Activated CD8-positive, alpha-beta memory T cell treated with anti-CD3 and anti-CD28 coated beads, Interleukin-2, amount 50 U/mL, for 1 hour (primary cell): ENCODE results near the gene DNAJB6.

Experiments
- DNase-seq: peaks from one replicate; pipeline ENCODE4 v3.0.0-alpha.2; 2020; ENCODE audit errors: extremely low read depth

The DNAJB6 gene

DNA sequence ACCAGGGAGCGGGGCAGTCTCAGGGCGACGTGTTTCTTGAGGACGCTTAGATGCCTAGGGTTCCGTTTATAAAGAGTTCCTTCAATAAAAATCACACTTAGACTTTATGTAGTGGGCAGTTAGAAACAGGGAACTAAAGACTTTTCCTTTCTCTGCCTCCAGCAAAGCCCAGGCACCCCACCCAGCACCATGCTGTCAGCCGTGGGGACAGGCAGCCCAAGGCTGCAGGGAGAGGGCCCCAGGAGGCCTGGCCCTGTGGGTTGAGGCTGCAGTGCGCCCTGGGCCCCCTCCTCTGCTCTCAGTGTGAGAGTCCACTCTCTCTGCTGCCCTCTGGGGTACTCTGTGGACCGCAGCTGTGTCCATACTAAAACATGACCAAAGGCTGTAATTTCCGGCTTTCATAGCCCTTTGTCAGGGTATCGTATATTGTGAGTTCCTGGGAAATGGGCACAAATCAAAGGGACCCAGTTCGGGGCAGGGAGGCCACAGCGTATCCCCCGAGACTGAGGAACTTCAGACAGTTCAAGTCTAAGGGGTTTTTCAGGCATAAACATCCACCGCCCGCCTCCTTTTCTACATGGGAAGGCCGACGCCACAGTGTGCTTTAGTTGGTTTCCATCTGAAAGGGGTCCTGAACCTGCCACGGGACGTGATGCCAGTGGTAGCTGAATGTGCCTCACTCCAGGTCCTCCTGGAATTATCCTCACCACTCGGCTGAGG is 59.7 kb downstream of the DNAJB6 start:
- DNase-seq, result no peak

DNA sequence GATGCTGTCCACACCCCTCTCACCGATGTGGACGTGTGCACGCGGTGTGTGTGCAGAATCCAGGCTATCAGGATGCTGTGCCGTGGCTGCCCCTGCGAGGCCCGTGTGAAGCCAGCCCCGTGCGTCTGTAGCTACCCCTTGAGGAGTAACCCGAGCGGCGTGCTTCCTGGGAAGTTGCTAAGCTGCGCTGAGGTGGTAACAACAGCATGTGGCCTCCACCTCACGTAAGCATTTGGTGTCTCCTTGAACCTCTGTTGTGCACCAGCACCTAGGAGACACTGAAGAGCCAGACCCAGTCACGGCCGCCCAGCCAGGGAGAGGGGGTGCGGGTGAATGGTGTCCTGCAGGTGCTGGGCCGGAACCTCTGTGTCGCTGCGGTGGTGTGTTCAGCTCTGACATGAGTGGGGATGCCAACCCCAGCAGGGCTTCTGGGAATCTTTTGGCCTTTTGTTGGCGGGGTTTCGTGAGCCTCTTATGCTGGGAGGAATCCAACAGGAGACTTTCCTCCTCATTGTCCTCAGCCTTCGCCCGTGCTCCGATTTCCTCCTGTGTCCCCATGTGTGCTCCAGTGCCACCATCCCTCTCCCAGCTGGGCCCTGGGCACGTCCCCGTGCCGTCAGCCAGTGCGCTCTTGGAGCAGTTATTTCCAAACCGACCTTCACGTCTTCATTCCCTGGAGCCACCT is 60.4 kb downstream of the DNAJB6 start:
- no peak for DNase-seq

DNA sequence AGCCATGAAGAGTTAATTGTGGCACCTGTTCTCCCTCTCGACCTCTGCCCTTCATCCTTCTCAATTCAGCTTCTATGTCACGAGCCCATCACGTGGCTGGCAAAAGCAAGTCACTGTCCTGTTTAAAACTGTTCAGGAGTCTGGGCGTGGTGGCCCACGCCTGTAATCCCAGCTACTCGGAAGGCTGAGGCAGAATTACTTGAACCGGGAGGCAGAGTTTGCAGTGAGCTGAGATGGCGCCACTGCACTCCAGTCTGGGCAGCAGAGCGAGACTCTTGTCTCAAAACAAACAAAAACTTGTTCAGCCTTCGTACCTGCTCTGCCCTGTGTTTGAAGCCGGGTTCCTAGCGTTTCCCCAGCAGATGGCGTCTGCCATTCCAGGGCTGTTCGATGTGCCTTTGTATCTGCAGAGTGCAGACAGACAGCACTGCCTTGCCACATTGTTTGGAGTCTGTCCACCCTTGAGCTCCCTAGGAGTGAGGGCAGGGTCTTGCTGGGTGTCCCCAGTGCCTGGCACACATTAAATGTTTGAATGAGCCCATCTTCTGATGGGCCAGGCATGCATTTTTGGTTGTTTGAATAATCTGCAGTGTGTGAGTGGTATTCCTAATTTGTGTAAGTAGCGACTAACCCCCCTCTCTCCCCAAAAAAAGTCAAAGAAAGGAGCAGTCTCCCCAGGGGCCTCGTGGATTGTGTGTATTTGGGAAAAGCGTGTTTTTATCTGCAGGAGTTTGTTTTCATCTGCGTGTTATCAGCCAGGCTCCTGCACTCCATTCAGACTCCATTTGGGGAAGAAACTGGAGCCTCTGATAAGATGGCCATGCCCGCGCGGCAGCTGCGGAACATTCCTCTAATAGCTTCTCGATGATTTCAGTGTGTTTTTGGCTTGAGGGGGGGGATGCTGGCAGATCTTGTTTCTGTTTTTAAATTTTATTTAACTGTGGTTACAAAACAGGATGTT is 61.2 kb downstream of the DNAJB6 start:
- no peak for DNase-seq

DNA sequence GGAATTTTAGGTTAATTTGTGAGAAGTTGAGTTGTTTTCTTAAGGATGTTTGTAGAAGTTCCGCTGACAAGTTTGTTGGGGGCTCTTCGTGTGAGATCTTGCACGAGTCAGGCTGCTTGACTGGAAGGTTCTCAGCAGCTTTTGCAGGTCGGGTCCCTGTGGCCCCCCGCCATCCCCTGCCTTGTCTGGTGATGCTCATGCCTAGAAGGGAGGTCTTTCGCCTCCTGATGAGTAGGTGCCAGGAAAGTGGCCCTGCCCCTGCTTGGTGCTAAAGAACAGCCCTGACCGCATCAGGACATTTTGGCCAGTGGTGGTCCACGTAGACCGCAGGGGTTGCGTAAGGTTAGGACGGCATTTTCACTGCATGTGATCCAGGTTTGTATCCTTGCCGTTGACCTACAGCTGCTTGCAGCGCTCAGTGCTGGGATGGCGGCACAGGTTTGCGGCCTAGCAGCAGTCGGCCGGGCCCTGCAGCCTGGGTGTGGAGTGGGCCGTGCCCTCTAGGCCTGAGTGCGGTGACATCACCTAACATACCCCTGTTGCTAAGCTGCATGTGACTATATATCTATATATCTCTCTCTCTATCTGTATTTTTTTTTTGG is 62.4 kb downstream of the DNAJB6 start:
- DNase-seq, result no peak

DNA sequence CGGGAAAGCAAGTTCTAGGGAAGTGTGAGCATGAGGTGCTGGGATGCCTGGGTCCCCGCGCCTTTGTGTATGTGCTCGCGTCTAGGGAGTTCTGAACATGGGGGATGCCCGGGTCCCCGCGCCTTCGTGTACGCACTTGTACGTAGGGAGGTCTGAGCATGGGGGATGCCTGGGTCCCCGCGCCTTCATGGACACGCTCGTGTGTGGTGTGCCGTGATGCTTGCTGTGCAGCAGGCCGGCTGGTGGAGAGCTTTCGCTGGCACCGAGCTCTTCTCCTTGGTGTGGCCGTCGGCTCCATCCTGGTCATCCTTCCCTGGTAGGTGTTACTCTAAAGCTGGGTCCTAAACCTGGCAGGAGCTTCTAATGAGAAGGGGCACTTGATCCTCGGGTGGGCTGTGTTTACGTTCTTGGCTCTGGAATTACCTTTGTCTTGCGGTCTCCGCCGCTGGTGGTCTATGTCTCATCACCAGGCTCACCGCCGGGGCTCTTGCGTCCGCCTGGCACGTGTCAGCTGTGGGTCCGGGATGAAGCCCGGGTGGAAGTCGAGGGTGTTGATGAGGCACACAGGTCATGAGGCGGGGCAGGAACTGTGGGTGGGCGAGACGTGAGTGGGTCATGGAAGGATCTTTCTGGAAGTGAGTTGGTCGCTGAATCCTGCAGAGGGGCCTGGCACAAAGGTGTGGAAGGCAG is 63.5 kb downstream of the DNAJB6 start:
- DNase-seq, result no peak

DNA sequence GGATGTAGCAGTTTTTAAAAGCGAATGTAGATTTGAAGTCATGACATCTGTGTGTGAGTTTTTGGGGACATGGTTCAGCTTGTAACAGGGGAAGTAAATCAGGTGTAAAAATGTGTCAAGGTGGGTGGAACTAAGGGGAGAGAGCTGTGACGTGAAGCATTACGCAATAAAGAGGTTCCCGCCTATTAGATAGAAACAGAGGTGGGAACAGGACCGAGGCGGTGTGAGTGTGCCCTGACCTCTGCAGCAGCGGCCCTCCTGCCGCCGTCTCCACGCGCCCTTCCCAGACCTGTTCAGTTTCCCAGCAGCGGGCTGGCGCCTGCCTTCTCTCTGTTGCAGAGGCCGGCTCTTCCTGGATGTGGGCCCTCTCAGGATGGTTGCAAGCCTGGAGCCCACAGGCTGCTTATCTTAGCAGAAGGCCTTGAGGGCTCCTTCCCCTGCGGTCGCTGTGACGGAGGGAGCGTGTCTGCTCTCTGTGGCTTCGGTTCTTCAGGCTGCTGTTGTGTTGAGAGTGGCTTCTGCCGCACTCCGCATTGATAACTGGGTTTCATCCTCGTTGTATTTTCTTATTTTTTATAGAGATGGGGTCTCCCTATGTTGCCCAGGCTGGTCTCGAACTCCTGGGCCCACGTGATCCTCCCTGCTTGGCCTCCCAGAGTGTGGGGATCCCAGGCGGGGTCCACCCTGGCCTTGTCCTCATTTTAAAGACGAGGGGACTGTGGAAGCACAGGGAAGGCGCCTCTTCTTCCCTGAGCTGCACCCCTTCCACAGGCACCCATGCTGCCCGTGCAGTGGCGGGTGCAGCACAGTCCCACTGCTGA is 65.0 kb downstream of the DNAJB6 start:
- no peak for DNase-seq

DNA sequence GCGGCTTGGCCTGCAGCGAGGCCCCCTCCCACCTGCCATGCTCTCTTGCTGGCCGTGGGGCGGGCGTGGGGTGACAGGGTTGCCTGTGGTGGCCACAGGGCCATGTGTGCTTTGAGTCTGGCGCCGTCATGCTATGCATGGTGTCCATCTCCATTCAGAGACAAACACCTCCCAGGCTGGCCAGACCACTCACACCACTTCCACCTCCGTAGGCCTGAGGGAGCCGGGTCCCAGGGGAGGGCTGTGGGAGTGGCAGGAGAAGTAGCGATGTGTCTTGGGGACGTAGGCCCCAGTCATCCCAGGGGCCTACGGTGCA is 65.5 kb downstream of the DNAJB6 start:
- no peak for DNase-seq

DNA sequence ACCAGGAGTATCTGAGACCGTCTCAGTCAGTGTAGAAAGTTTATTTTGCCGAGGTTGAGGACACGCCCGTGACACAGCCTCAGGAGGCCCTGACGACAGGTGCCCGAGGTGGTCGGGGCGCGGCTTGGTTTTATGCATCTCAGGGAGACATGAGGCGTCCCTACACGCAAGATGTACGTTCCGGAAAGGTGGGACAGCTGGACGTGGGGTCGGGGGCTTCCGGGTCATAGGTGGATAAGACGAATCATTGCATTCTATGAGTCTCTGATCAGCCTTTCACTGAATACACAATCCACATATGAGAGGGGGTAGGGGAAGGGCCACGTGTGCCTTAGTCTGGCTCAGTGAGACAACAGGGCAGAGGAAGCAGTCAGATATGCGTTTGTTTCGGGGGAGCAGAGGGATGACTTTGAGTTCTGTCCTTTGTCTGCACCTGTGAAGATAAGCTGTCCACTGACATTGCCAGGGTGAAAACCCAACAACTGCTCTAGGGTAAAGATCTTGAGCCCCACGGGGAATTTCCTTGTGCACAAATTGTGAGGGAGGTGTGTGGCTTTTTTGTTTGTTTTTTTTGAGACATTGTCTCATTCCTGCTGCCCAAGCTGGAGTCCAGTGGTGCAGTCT is 66.2 kb downstream of the DNAJB6 start:
- no peak for DNase-seq

DNA sequence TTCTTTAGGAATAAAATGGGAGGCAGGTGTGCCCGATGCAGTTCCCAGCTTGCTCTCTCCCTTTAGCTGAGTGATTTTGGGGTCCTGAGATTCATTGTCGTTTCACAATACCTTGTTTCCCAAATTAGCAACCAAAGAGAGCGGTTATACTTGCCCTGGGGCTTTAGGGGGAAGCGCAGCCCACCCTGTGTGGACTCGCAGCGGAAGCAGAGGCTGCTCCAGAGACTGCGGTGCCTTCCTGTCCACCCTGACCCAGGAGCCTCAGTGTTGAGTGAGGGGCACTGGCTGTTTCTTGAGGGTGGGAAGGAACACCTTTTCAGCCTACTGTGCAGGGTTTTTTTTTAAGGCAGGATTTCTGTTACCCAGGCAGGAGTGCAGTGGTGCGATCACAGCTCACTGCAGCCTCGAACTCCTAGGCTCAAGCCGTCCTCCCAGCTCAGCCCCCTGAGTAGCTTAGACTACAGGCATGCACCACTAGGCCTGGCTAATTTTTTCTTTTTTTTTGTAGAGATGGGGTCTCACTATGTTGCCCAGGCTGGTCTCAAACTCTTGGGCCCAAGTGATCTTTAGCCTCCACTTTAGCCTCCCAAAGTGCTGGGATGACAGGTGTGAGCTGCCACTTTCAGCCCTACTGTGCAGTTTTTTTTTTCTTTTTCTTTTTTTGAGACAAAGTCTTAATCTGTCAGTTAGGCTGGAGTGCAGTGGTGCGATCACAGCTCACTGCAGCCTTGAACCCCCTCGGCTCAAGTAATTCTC is 67.0 kb downstream of the DNAJB6 start:
- DNase-seq, result no peak

DNA sequence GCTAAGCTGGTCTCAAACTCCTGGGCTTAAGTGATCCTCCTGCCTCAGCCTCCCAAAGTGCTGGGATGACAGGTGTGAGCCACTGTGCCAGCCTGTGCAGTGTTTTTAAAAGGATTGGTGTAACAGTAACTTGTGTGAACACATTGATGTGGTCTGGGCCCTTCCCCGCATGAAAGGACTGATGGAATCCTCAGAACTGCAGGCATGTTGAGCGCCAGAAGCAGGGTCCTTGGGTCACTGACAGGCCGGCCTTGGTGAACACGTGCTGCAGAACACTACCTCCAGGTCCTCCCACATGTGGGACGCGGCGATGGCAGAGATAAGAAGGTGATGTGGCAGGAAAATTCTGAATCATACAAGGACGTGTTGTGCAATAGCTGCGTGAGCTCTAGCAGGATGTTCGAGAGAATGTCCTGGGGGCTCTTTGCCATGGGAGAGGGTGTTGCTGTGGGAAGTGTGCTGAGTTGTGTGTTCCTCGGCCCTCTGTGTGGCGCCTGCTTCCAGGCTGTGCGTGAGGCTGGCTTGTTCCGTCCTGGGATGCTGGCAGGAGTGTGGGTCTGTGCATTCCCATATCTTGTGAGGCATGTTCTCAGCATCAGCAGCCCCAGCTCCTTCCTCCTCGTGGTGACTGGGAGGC is 68.2 kb downstream of the DNAJB6 start:
- no peak for DNase-seq

DNA sequence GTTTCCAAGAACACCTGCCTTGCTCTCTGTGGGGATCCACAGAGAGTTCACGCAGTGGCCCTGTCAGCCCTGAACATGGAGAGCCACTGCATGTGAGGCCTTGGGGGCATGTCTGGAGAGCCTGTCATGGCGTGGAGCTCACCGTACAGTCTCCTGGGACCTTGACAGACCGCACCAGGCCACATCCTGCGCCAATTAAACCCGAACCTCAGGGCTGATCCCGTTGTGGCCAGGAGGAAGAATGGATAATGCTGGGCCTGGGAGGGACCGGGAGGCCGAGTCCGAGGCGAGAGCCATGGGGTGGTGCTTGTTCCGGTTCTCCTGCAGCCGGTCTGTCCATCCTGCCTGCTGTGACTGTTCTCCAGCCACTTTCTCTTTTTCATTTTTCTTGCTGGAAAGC is 68.7 kb downstream of the DNAJB6 start:
- DNase-seq, result no peak

DNA sequence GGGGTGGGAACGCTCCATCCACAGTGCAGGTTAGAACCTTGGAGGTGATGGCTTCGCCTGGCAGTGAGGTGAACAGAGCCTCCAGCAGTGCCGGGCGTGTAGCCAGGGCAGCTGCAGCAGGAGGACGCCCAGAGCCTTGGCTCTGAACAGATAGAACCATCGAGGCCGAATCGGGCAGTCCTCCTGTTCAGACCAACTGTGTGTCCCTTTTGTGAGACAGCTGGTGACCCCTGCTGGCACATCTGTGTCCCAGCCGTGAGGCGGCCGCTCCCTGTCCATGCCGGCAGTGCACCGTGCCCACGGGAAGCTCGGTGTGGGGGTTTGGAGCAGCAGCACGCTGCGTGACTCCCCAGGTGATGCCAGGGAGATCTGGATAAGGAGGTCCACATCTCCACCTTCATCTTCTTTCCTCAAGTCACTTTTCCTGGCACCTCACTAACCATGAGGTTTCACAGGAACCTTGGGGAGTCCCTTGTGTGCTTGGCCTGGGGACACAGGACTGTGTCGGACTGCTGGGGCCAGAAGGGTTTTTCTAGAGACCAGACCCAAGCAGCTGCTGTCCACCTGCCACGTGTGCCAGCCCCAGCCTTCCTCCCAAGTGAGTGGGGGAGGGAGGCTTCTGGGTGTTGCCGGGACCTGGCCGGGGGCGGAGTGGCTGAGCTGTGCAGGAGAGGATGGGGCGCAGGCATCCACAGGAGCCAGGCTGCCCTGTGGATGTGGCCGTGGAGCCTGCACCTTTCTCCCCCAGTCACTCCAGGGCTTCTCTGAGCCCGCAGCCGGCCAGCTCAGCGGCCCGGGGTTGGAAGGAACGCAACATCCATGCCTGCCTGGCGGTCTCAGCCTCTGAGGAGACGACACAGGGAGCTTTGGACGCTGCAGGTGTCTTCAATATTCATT is 69.4 kb downstream of the DNAJB6 start:
- no peak for DNase-seq

DNA sequence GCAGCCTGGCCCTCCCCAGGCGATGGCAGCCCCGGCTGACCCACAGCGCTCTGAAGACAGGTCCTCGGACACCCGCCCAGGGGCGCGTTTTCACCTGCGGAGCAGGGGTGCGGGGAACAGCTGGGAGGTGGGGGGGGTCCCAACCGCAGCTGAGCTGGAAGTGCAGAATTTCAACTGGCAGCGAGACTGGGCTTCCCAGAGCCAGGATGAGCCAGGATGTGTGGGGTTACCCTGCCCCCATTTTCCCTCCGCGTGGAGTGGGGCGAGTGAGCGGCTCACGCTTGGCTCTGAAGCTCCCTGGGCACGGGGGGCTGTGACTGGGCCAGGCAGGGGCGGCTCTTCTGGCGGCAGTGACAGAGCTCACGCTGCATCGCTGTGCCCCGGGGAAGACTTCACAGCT is 70.2 kb downstream of the DNAJB6 start:
- no peak for DNase-seq

DNA sequence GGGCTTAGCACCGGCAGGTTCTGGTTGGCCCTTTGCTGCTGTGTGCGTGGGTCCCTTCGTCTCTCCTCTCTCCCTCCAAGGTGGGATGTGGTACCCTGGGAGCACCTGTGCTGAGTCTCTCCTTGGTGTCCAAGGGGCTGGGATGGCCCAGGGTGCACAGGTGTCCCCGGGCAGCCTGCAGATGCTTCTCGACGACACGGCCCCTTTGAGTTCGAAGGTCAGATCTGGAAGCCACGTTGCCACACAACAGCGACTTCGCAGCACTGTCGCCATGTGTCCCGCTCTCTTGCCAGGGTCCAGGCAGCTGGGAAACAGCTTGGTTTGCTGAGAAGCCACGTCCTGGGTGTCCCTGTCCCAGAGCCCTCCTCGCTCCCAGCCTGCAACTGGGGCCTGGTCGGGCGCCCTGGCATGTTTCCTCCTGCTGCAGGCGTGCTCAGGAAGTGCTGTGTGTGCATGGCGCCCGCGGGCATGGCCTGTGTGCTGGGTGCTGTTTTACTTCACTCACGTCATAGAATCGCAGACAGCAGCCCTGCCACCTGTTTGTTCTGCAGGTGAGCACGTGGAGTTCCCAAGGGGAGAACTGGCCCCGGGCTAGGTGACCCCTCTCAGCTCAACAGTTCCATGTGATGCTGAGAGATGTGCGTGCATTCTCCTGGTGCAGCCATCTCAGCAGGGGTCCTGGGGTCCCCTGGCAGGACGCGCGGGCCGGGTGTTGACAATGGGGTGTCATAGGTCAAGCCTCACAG is 70.9 kb downstream of the DNAJB6 start:
- no peak for DNase-seq

DNA sequence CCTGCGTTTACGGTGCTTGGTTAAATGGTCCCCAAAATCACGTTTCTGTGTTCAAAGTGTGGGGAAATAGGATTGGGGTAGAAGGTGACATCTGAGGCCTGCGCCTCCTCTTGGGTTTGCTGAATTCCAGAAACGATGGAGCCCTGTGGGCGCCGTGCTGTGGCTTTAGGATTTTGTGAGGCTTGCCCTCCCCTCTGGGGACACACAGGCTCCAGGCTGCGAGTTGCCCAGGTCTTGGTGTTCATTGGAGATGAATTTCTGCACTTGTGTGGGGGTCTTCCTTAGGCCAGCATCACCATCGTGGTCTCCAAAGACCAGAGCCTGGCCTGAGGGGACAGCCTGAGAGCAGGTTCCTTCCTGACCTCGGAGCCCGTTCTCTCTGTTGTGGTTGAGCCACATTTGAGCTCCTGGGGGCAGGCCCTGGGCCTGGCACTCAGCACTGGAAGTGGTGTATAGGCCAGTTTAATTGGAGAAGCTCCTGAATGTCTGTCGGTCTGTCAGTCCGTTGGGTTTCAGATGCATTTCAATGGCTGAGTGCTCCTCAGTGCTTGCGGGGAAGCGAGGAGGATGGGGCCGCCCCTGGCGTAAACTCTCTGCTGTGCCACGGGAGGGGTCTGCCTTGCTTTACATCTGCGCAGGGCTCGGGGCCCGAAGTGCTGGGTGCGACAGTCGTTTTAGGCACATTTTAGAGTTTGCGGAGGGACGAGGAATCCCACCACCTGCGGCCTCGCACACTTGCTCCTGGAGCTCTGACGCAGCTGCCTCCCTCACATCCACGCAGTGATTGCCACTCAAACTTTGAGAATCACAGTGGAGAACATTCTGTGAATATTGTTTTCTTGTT is 71.7 kb downstream of the DNAJB6 start:
- DNase-seq, result no peak

DNA sequence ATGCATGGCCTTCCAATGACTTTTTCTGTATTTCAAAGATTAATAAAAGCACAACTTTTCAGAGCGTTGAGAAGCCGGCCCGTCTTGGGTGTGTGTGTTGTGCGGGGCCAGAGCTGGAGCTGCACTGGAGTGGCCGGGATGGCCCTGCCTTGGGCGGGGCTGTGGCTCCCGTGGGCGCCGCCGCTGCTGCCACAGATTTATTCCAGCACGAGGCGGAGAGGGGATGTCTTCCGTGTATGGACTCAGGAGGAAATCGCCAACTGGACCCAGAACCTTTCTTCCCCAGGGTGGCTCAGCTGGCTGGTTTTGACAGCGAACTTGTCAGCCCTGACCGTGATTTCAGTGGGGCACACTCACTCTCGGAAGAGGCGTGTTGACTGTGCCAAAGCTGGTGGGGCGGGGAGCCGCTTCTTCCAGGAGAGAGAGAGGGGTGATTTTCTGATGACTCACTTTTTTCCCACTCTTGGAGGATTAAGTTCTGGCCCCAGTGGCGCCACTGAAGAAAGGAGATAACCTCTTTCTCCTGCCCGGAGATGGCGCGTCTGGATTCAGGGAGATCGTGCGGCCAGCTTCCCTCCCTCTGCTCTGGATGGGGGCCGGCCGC is 72.4 kb downstream of the DNAJB6 start:
- no peak for DNase-seq
